ENCODE measurements around the gene DPP9.
"Not testable (repeated sequence)": the region's sequence is repeated elsewhere in the genome, so short reads cannot be mapped to it uniquely, and the experiment has no call there.

Gene DPP9

GRCh38 chr19:4738734-4739133 is 15.1 kb upstream of the DPP9 start:
- DNase-seq = no peak

GRCh38 chr19:4737955-4738600 is 14.4 kb upstream of the DPP9 start:
- no peak for DNase-seq

GRCh38 chr19:4733755-4734345 is 10.2 kb upstream of the DPP9 start:
- DNase-seq = no peak

GRCh38 chr19:4732680-4733114 is 9.1 kb upstream of the DPP9 start:
- peak; percentile 70 for DNase-seq

- DNase-seq = peak; percentile 20
Measured at GRCh38 chr19:4730740-4731171, 7.1 kb upstream of the DPP9 start.

GRCh38 chr19:4728871-4729270 is 5.2 kb upstream of the DPP9 start:
- no peak for DNase-seq

GRCh38 chr19:4722671-4723594 is 709 bp downstream of the DPP9 start:
- no peak for DNase-seq

- DNase-seq = no peak
Measured at GRCh38 chr19:4721196-4721595, 2.4 kb downstream of the DPP9 start.

GRCh38 chr19:4720037-4720700 is 3.5 kb downstream of the DPP9 start:
- DNase-seq = no peak

GRCh38 chr19:4719499-4719866 is 4.2 kb downstream of the DPP9 start:
- no peak for DNase-seq

GRCh38 chr19:4717966-4718701 is 5.5 kb downstream of the DPP9 start:
- no peak for DNase-seq

- peak; percentile 9 for DNase-seq
Measured at GRCh38 chr19:4717191-4717965, 6.3 kb downstream of the DPP9 start.

- no peak for DNase-seq
Measured at GRCh38 chr19:4715529-4716221, 8.0 kb downstream of the DPP9 start.

- not testable (repeated sequence) for DNase-seq
Measured at GRCh38 chr19:4715178-4715528, 8.5 kb downstream of the DPP9 start.

- DNase-seq = no peak
Measured at GRCh38 chr19:4714016-4714415, 9.6 kb downstream of the DPP9 start.

GRCh38 chr19:4713384-4713951 is 10.2 kb downstream of the DPP9 start:
- DNase-seq = no peak

- DNase-seq = no peak
Measured at GRCh38 chr19:4712771-4713170, 10.9 kb downstream of the DPP9 start.

- DNase-seq = no peak
Measured at GRCh38 chr19:4711211-4711610, 12.4 kb downstream of the DPP9 start.

GRCh38 chr19:4710281-4710600 is 13.4 kb downstream of the DPP9 start:
- DNase-seq = no peak

GRCh38 chr19:4709440-4710280 is 14.0 kb downstream of the DPP9 start:
- DNase-seq = no peak

Measured in NCI-H345 (cell line).